Right ventricle myocardium superior (tissue), 1 donor: Measurements from ENCODE around the gene SMARCA2. TPM values are rescaled to one million over a fixed set of nuclear protein-coding genes. Genes with fewer than 3 reads are reported as not detected.
A peak's percentile ranks its signal among the peaks of the same experiment; 100 is the strongest.

ENCODE experiments used
- ATAC-seq: fragments of 200-7000 bp; cut with Tn5 transposase; one replicate; pipeline ENCODE4 v1.9.1; 2020; ENCODE audit warnings: mild to moderate bottlenecking; ENCODE audit not compliant: poor library complexity
- DNase-seq: peaks from one replicate; pipeline ENCODE4 v3.0.0-alpha.2; 2020
- intact Hi-C: fragments of 100-400 bp; cut with DNase I; formaldehyde crosslinking; loops from one replicate; pipeline ENCODE4 v1.11.2; 2022
- total RNA-seq: library from RNA; stranded (reverse); fragmentation: NEBNext Ultra II Directional; extraction: Animal tissue kit (Norgen Biotek cat#: 25700); gene quantifications from one replicate; pipeline ENCODE4 v1.2.1, GENCODE V29; 2021
- donor health status: DM: no; HTN: yes; CAD: no; lungs with severe emphysema.

Gene SMARCA2
- total RNA-seq, 1 donor from 2014 or later = 101 TPM

- intact Hi-C loops = no loop called here
- ATAC-seq (no peak), DNase-seq (no peak)
These were observed 159.8 kb downstream of the SMARCA2 start for GRCh38 chr9:2174911-2175310.

GRCh38 chr9:2177121-2177520 lies 162.0 kb downstream of the SMARCA2 start:
- DNase-seq = no peak
- intact Hi-C loops = no loop called here
- ATAC-seq = no peak

- DNase-seq = no peak
- intact Hi-C loops = no loop called here
These were observed 163.0 kb downstream of the SMARCA2 start for GRCh38 chr9:2178034-2178734.

GRCh38 chr9:2179567-2179966 lies 164.4 kb downstream of the SMARCA2 start:
- DNase-seq = no peak
- intact Hi-C loops = no loop called here
- no peak for ATAC-seq

More at GRCh38 chr9:2178034-2178734, 163.0 kb downstream of the SMARCA2 start:
- no peak for ATAC-seq

GRCh38 chr9:2180154-2180553 lies 165.0 kb downstream of the SMARCA2 start:
- intact Hi-C loops = no loop called here
- DNase-seq (no peak), ATAC-seq (no peak)

GRCh38 chr9:2180704-2181103 lies 165.6 kb downstream of the SMARCA2 start:
- intact Hi-C loops = no loop called here
- no peak for ATAC-seq

GRCh38 chr9:2181792-2182191 lies 166.6 kb downstream of the SMARCA2 start:
- DNase-seq (no peak), ATAC-seq (no peak)
- intact Hi-C loops = no loop called here

More at GRCh38 chr9:2180704-2181103, 165.6 kb downstream of the SMARCA2 start:
- DNase-seq = no peak

- ATAC-seq = no peak
- no peak for DNase-seq
- intact Hi-C loops = no loop called here
These were observed 175.9 kb downstream of the SMARCA2 start for GRCh38 chr9:2190939-2191608.

GRCh38 chr9:2191609-2191972 lies 176.4 kb downstream of the SMARCA2 start:
- DNase-seq = no peak
- ATAC-seq = no peak
- intact Hi-C loops = no loop called here

- ATAC-seq (no peak), DNase-seq (no peak)
- intact Hi-C loops = no loop called here
These were observed 177.3 kb downstream of the SMARCA2 start for GRCh38 chr9:2192356-2192979.

GRCh38 chr9:2193552-2193951 lies 178.4 kb downstream of the SMARCA2 start:
- ATAC-seq = no peak

GRCh38 chr9:2195211-2195610 lies 180.1 kb downstream of the SMARCA2 start:
- ATAC-seq = no peak
- intact Hi-C loops = no loop called here
- no peak for DNase-seq

More at GRCh38 chr9:2193552-2193951, 178.4 kb downstream of the SMARCA2 start:
- intact Hi-C loops = no loop called here
- DNase-seq = no peak

GRCh38 chr9:2196757-2197156 lies 181.6 kb downstream of the SMARCA2 start:
- DNase-seq (no peak), ATAC-seq (no peak)
- intact Hi-C loops = no loop called here

- DNase-seq (no peak), ATAC-seq (no peak)
- intact Hi-C loops = no loop called here
These were observed 183.9 kb downstream of the SMARCA2 start for GRCh38 chr9:2198956-2199635.

GRCh38 chr9:2199999-2200796 lies 185.1 kb downstream of the SMARCA2 start:
- intact Hi-C loops = no loop called here
- DNase-seq (no peak), ATAC-seq (no peak)

GRCh38 chr9:2208465-2208864 lies 193.3 kb downstream of the SMARCA2 start:
- intact Hi-C loops = no loop called here
- DNase-seq (peak; percentile 39), ATAC-seq (peak; percentile 98)

- DNase-seq (no peak), ATAC-seq (peak; percentile 28)
- intact Hi-C loops = no loop called here
These were observed 193.8 kb downstream of the SMARCA2 start for GRCh38 chr9:2208991-2209390.

GRCh38 chr9:2209400-2209799 lies 194.3 kb downstream of the SMARCA2 start:
- DNase-seq (no peak), ATAC-seq (no peak)
- intact Hi-C loops = no loop called here

GRCh38 chr9:2210201-2210600 lies 195.1 kb downstream of the SMARCA2 start:
- ATAC-seq (no peak), DNase-seq (no peak)
- intact Hi-C loops = no loop called here
